Trophoblast cell (in vitro differentiated cells and primary cell): ENCODE measurements around the gene ARL16.

Experiments
- DNase-seq, 2 donors: peaks; one replicate each; pipeline ENCODE4 v3.0.0-alpha.2; 2016
- H2AFZ ChIP-seq: 2 replicates; pipeline ENCODE4 v1.6.1; 2013; ENCODE audit warnings: low read length, moderate library complexity, mild to moderate bottlenecking; ENCODE audit not compliant: insufficient read depth, poor library complexity
- H2AK5ac ChIP-seq: 2 replicates; pipeline ENCODE4 v1.6.1; 2013; ENCODE audit warnings: mild to moderate bottlenecking, low read length
- H2BK120ac ChIP-seq: 2 replicates; pipeline ENCODE4 v1.6.1; 2013; ENCODE audit warnings: low read length, mild to moderate bottlenecking, moderate library complexity; ENCODE audit not compliant: insufficient read depth, poor library complexity
- H2BK12ac ChIP-seq: 2 replicates; pipeline ENCODE4 v1.6.1; 2013; ENCODE audit warnings: mild to moderate bottlenecking, low read length, moderate library complexity
- H2BK5ac ChIP-seq: 2 replicates; pipeline ENCODE4 v1.6.1; 2013; ENCODE audit warnings: low read length, low read depth, moderate library complexity, mild to moderate bottlenecking; ENCODE audit not compliant: poor library complexity
- H3K14ac ChIP-seq: 2 replicates; pipeline ENCODE4 v1.6.1; 2013; ENCODE audit warnings: mild to moderate bottlenecking, low read length
- H3K18ac ChIP-seq: 2 replicates; pipeline ENCODE4 v1.6.1; 2013; ENCODE audit warnings: mild to moderate bottlenecking, low read length
- H3K23ac ChIP-seq: 2 replicates; pipeline ENCODE4 v1.6.1; 2013; ENCODE audit warnings: low read length
- H3K27ac ChIP-seq: 2 replicates; pipeline ENCODE4 v1.5.1; 2013; ENCODE audit warnings: low read depth, mild to moderate bottlenecking, inconsistent platforms, low read length, moderate library complexity
- H3K27me3 ChIP-seq: 2 replicates; pipeline ENCODE4 v1.6.1; 2013; ENCODE audit warnings: inconsistent platforms, mild to moderate bottlenecking, low read length, moderate library complexity; ENCODE audit not compliant: insufficient read depth
- H3K36me3 ChIP-seq, 2 experiments: 1 replicate in 1 of 2; 2 replicates in 1 of 2; pipeline ENCODE4 v1.6.1; 2013; ENCODE audit warnings: low read length in 2 of 2, mild to moderate bottlenecking in 2 of 2, moderate library complexity in 1 of 2; ENCODE audit not compliant: insufficient read depth in 2 of 2, control insufficient read depth in 1 of 2
- H3K4ac ChIP-seq: 2 replicates; pipeline ENCODE4 v1.6.1; 2013; ENCODE audit warnings: low read depth, mild to moderate bottlenecking, low read length, moderate library complexity
- H3K4me1 ChIP-seq, 2 experiments: 1 replicate in 1 of 2; 2 replicates in 1 of 2; pipeline ENCODE4 v1.6.1; 2013; ENCODE audit warnings: low read length in 2 of 2, mild to moderate bottlenecking in 2 of 2, moderate library complexity in 1 of 2; ENCODE audit not compliant: insufficient read depth in 2 of 2, control insufficient read depth in 1 of 2
- H3K4me2 ChIP-seq: 2 replicates; pipeline ENCODE4 v1.6.1; 2013; ENCODE audit warnings: inconsistent platforms, mild to moderate bottlenecking, low read length, moderate library complexity
- H3K4me3 ChIP-seq: 2 replicates; pipeline ENCODE4 v1.5.1; 2013; ENCODE audit warnings: mild to moderate bottlenecking, low read depth, low read length, inconsistent platforms
- H3K79me1 ChIP-seq: one replicate; pipeline ENCODE4 v1.6.1; 2013; ENCODE audit warnings: low read length
- H3K79me2 ChIP-seq: 2 replicates; pipeline ENCODE4 v1.6.1; 2013; ENCODE audit warnings: low read length, mild to moderate bottlenecking; ENCODE audit not compliant: control insufficient read depth, insufficient read depth, poor library complexity
- H3K9ac ChIP-seq: 2 replicates; pipeline ENCODE4 v1.6.1; 2013; ENCODE audit warnings: mild to moderate bottlenecking, low read length
- H3K9me3 ChIP-seq: 2 replicates; pipeline ENCODE4 v1.6.1; 2013; ENCODE audit warnings: low read depth, mild to moderate bottlenecking, control low read depth, inconsistent platforms, low read length; ENCODE audit not compliant: insufficient read depth
- H4K12ac ChIP-seq: 2 replicates; pipeline ENCODE4 v1.6.1; 2013; ENCODE audit warnings: low read depth, mild to moderate bottlenecking, low read length, moderate library complexity
- H4K8ac ChIP-seq: 2 replicates; pipeline ENCODE4 v1.6.1; 2013; ENCODE audit warnings: low read depth, mild to moderate bottlenecking, low read length, moderate library complexity
- H4K91ac ChIP-seq: one replicate; pipeline ENCODE4 v1.6.1; 2013; ENCODE audit warnings: low read depth, mild to moderate bottlenecking, low read length, moderate library complexity
- WGBS: extraction: QIAGEN DNeasy Blood & Tissue Kit; methylation state at CpG from one replicate; pipeline ENCODE4 v1.1.7; 2013; ENCODE audit warnings: missing lambda C conversion rate; ENCODE audit not compliant: insufficient read length, insufficient coverage; ENCODE audit errors: extremely low coverage; 5-methylcytosine and 5-hydroxymethylcytosine counted together

Gene ARL16

DNA sequence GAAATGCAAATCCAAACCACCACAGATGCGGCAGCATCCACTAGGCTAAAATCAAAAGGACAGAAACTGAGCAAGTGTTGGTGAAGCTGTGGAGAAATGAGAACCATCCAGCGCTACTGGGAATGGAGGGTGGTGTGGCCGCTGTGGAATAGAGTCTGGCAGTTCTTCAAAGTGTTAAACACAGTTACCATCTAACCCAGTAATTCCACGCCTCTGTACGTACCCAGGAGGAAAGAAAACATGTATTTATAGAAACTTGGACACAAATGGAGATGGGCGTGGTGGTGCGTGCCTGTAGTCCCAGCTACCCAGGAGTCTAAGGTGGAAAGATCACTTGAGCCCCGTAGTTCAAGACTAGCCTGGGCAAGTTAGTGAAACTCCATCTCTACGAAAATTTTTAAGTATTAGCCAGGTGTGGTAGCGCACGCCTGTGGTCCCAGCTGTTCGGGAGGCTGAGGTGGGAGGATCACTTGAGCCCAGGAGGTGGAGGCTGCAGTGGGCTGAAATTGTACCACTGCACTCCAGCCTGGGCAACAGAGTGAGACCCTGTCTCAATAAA, 40.1 kb upstream of the ARL16 start:
- peaks cover 4% of the 10 kb centered on the region in 2 experiments for H3K4me1 ChIP-seq
- no peaks in the 10 kb centered on the region for H3K79me2 ChIP-seq
- peaks cover 0 to 6% of the 10 kb centered on the region in 2 experiments for H3K36me3 ChIP-seq
- no peak overlapping the region for H4K8ac ChIP-seq
- H2AK5ac ChIP-seq: no peak overlapping the region
- no peak overlapping the region for H3K18ac ChIP-seq
- H3K9ac ChIP-seq: no peak overlapping the region
- no peaks in the 10 kb centered on the region for H3K27me3 ChIP-seq
- no peak overlapping the region for H2BK120ac ChIP-seq
- no CpG with 5 or more reads among the region's 12 CpGs for WGBS
- no peak overlapping the region for H3K4ac ChIP-seq
- H4K91ac ChIP-seq: no peak overlapping the region
- no peaks in the 10 kb centered on the region for H3K79me1 ChIP-seq
- H3K9me3 ChIP-seq: no peaks in the 10 kb centered on the region
- H3K27ac ChIP-seq: no peak overlapping the region
- no peak overlapping the region for H3K23ac ChIP-seq
- no peak overlapping the region for H3K14ac ChIP-seq
- no peak overlapping the region for H4K12ac ChIP-seq
- H2BK12ac ChIP-seq: no peak overlapping the region
- H3K4me3 ChIP-seq: no peak overlapping the region
- DNase-seq: no peak
- H3K4me2 ChIP-seq: no peak overlapping the region
- no peak overlapping the region for H2BK5ac ChIP-seq
- H2AFZ ChIP-seq: no peak overlapping the region

GRCh38 chr17:81722184-81723120, 38.9 kb upstream of the ARL16 start:
- Histone ChIP-seq H3K9ac (no peak overlapping the region), H3K27me3 (no peaks in the 10 kb centered on the region), H3K4me3 (no peak overlapping the region), H2BK5ac (no peak overlapping the region), H3K4me1 (peaks cover 4% of the 10 kb centered on the region in 2 experiments), H3K4me2 (no peak overlapping the region), H4K8ac (no peak overlapping the region), H3K36me3 (peaks cover 7 to 9% of the 10 kb centered on the region in 2 experiments), H3K79me1 (no peaks in the 10 kb centered on the region), H3K14ac (no peak overlapping the region), H2BK120ac (no peak overlapping the region), H2AK5ac (no peak overlapping the region), H3K27ac (no peak overlapping the region), H3K79me2 (no peaks in the 10 kb centered on the region), H2AFZ (no peak overlapping the region), H3K23ac (no peak overlapping the region), H3K9me3 (no peaks in the 10 kb centered on the region), H4K91ac (no peak overlapping the region), H3K18ac (no peak overlapping the region), H2BK12ac (no peak overlapping the region), H4K12ac (no peak overlapping the region), H3K4ac (no peak overlapping the region)
- WGBS: no CpG with 5 or more reads among the region's 10 CpGs
- DNase-seq: no peak

- H4K12ac ChIP-seq: no peak overlapping the region
- WGBS: no CpG with 5 or more reads among the region's 33 CpGs
These were observed 36.9 kb upstream of the ARL16 start for GRCh38 chr17:81720267-81721071.

GRCh38 chr17:81719410-81720266, 36.0 kb upstream of the ARL16 start:
- H3K18ac ChIP-seq: no peak overlapping the region
- H3K4ac ChIP-seq: no peak overlapping the region
- H2BK12ac ChIP-seq: no peak overlapping the region
- no peak overlapping the region for H2BK120ac ChIP-seq
- H3K4me3 ChIP-seq: no peak overlapping the region
- no peak overlapping the region for H4K8ac ChIP-seq
- H3K9ac ChIP-seq: no peak overlapping the region
- no peak for DNase-seq
- peaks cover 13 to 21% of the 10 kb centered on the region in 2 experiments for H3K36me3 ChIP-seq
- H3K79me1 ChIP-seq: no peaks in the 10 kb centered on the region
- H3K4me1 ChIP-seq: peaks cover 4% of the 10 kb centered on the region in 2 experiments
- H4K12ac ChIP-seq: no peak overlapping the region
- no peak overlapping the region for H2AK5ac ChIP-seq
- H3K27ac ChIP-seq: no peak overlapping the region
- no peaks in the 10 kb centered on the region for H3K27me3 ChIP-seq
- H3K9me3 ChIP-seq: no peaks in the 10 kb centered on the region
- H4K91ac ChIP-seq: no peak overlapping the region
- H2BK5ac ChIP-seq: no peak overlapping the region
- no peaks in the 10 kb centered on the region for H3K79me2 ChIP-seq
- H3K23ac ChIP-seq: no peak overlapping the region
- no peak overlapping the region for H2AFZ ChIP-seq
- H3K14ac ChIP-seq: no peak overlapping the region
- H3K4me2 ChIP-seq: no peak overlapping the region
- WGBS: no CpG with 5 or more reads among the region's 33 CpGs

More at GRCh38 chr17:81720267-81721071, 36.9 kb upstream of the ARL16 start:
- H3K4ac ChIP-seq: no peak overlapping the region
- H3K27ac ChIP-seq: no peak overlapping the region
- no peak overlapping the region for H3K4me2 ChIP-seq
- H3K79me2 ChIP-seq: no peaks in the 10 kb centered on the region
- H3K9ac ChIP-seq: no peak overlapping the region
- no peak overlapping the region for H3K23ac ChIP-seq
- H3K4me3 ChIP-seq: no peak overlapping the region
- H3K18ac ChIP-seq: no peak overlapping the region
- H4K8ac ChIP-seq: no peak overlapping the region
- no peaks in the 10 kb centered on the region for H3K9me3 ChIP-seq
- H3K27me3 ChIP-seq: no peaks in the 10 kb centered on the region
- no peaks in the 10 kb centered on the region for H3K79me1 ChIP-seq
- no peak overlapping the region for H4K91ac ChIP-seq
- H2AFZ ChIP-seq: no peak overlapping the region
- DNase-seq: no peak
- H2AK5ac ChIP-seq: no peak overlapping the region
- peaks cover 4% of the 10 kb centered on the region in 2 experiments for H3K4me1 ChIP-seq
- H2BK12ac ChIP-seq: no peak overlapping the region
- H2BK120ac ChIP-seq: no peak overlapping the region
- H3K14ac ChIP-seq: no peak overlapping the region
- H2BK5ac ChIP-seq: no peak overlapping the region
- H3K36me3 ChIP-seq: peaks cover 13 to 18% of the 10 kb centered on the region in 2 experiments
